Caco-2 (cell line): ENCODE data around the gene FUOM. TPM values are rescaled to one million over a fixed set of nuclear protein-coding genes. Genes with fewer than 3 reads are reported as not detected.
A peak's percentile ranks its signal among the peaks of the same experiment; 100 is the strongest.

Experiments
- BruUV-seq: library from RNA; stranded (reverse); fragments of 400-500 nt; replicated peaks from 2 replicates; lab custom pipeline; 2021; lab: Mats Ljungman, UMichigan
- CTCF ChIA-PET: fragments of 300-600 bp; sonication (Branson Sonifier 250); formaldehyde crosslinking; loops from one replicate; lab custom pipeline; 2022; ENCODE audit warnings: antibody characterized with exemption; lab: Charles Lee
- POLR2A ChIA-PET: fragments of 300-600 bp; sonication (Branson Sonifier 250); formaldehyde crosslinking; loops from one replicate; lab custom pipeline; 2022; ENCODE audit warnings: antibody characterized with exemption; lab: Charles Lee
- DNase-seq, 2 experiments: peaks; one replicate each; pipeline versions ENCODE4 v3.0.0 to v3.0.0-alpha.2; 2020 to 2022
- H3K27me3 ChIP-seq: replicated peaks from 2 replicates; pipeline ENCODE4 v1.6.0; 2011; ENCODE audit warnings: low read length; ENCODE audit not compliant: control insufficient read depth, insufficient read depth
- H3K36me3 ChIP-seq: 2 replicates; pipeline ENCODE4 v1.5.1; 2011; ENCODE audit warnings: low read length; ENCODE audit not compliant: control insufficient read depth, insufficient read depth
- H3K4me1 ChIP-seq: fragments of 250-450 bp; sonication (Bioruptor Pico); 2 replicates; pipeline ENCODE4 v1.5.1; 2020; ENCODE audit warnings: mild to moderate bottlenecking
- H3K4me3 ChIP-seq: 2 replicates; pipeline ENCODE4 v1.5.1; 2011; ENCODE audit warnings: low read depth, mild to moderate bottlenecking, control low read depth, low read length
- H3K9me3 ChIP-seq: fragments of 250-450 bp; sonication (Bioruptor Pico); 2 replicates; pipeline ENCODE4 v1.5.1; 2020; ENCODE audit warnings: mild to moderate bottlenecking, moderate library complexity
- H3K27ac Mint-ChIP-seq: one replicate; pipeline ENCODE4 v1.8.0; 2022; ENCODE audit warnings: mixed read lengths; ENCODE audit not compliant: unreplicated experiment
- H3K27me3 Mint-ChIP-seq: one replicate; pipeline ENCODE4 v1.8.0; 2022; ENCODE audit warnings: mixed read lengths; ENCODE audit not compliant: insufficient read depth, unreplicated experiment
- H3K36me3 Mint-ChIP-seq: one replicate; pipeline ENCODE4 v1.8.0; 2022; ENCODE audit warnings: mild to moderate bottlenecking, mixed read lengths; ENCODE audit not compliant: insufficient read depth, unreplicated experiment
- H3K4me1 Mint-ChIP-seq: one replicate; pipeline ENCODE4 v1.8.0; 2022; ENCODE audit warnings: low read depth, mixed read lengths; ENCODE audit not compliant: unreplicated experiment
- H3K4me3 Mint-ChIP-seq: one replicate; pipeline ENCODE4 v1.8.0; 2022; ENCODE audit warnings: mild to moderate bottlenecking, moderate library complexity, mixed read lengths; ENCODE audit not compliant: unreplicated experiment
- H3K9me3 Mint-ChIP-seq: one replicate; pipeline ENCODE4 v1.8.0; 2022; ENCODE audit warnings: mixed read lengths; ENCODE audit not compliant: unreplicated experiment
- intact Hi-C: fragments of 100-400 bp; cut with micrococcal nuclease; formaldehyde crosslinking; loops from one replicate; pipeline ENCODE4 v1.10.0; 2022; ENCODE audit not compliant: unreplicated experiment
- total RNA-seq: library from RNA; stranded (reverse); gene quantifications from 2 replicates; pipeline ENCODE4 v1.2.3, GENCODE V29; 2022
- TF ChIP-seq, protein P1 (sequence below), 2 experiments: fragments of 200-600 bp in 1 of 2; IDR thresholded peaks; 1 replicate in 1 of 2; 2 replicates in 1 of 2; pipeline versions ENCODE4 v1.5.1 to v1.8.0; 2011 to 2022; ENCODE audit warnings: antibody characterized with exemption in 1 of 2, control low read depth in 1 of 2, inconsistent platforms in 1 of 2, low read depth in 1 of 2, low read length in 1 of 2, mild to moderate bottlenecking in 1 of 2, moderate library complexity in 1 of 2; ENCODE audit not compliant: insufficient read depth in 1 of 2, severe bottlenecking in 1 of 2, unreplicated experiment in 1 of 2

The FUOM gene
- total RNA-seq, 1 experiment from 2014 or later, result 119 TPM

DNA sequence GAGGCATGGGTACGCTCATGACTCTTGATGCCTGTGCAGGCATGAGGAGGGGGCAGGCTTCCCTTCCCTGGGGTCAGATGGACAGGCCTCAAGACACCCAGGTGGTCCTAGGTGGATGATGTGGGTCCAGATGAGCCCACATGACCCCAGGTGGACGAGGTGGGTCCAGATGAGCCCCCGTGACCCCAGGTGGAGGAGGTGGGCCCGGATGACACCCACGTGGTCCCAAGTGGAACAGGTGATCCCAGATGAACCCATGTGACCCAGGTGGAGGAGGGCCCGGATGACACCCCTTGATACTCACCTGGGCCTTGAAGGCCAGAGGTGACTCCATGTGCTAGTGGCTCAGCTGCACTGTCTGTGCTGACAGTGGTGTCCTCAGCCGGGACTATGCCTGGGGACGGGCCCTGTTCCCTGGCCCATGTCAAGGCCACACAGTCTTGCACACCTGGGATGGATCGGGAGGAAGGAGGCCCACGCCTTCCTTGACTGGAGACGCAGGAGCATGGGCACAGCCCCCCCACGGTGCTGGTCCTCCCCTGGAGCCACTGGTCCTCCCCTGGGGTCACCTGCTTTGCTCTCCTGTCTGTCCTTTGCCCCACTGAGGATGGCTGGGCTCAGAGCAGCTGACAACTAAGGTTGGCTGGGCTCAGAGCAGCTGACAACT is 7.4 kb downstream of the FUOM start:
- TF ChIP-seq, protein P1, sequence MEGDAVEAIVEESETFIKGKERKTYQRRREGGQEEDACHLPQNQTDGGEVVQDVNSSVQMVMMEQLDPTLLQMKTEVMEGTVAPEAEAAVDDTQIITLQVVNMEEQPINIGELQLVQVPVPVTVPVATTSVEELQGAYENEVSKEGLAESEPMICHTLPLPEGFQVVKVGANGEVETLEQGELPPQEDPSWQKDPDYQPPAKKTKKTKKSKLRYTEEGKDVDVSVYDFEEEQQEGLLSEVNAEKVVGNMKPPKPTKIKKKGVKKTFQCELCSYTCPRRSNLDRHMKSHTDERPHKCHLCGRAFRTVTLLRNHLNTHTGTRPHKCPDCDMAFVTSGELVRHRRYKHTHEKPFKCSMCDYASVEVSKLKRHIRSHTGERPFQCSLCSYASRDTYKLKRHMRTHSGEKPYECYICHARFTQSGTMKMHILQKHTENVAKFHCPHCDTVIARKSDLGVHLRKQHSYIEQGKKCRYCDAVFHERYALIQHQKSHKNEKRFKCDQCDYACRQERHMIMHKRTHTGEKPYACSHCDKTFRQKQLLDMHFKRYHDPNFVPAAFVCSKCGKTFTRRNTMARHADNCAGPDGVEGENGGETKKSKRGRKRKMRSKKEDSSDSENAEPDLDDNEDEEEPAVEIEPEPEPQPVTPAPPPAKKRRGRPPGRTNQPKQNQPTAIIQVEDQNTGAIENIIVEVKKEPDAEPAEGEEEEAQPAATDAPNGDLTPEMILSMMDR (IDR thresholded peaks at IDR 0.05; ENCODE audit: insufficient read depth in 1 of 2, low read depth in 1 of 2, low read length in 1 of 2, severe bottlenecking in 1 of 2, unreplicated experiment in 1 of 2), result no peak
- BruUV-seq, result no TSS peak
- H3K4me1 ChIP-seq, result peaks cover 47% of the 10 kb centered on the region
- H3K9me3 ChIP-seq, result 0 out of 2 replicates have a peak, but pooled peaks cover 3% of the 10 kb centered on the region
- POLR2A ChIA-PET, result no interaction called here
- H3K27me3 ChIP-seq, result no peaks in the 10 kb centered on the region
- no peak for DNase-seq
- peaks cover 5% of the 10 kb centered on the region for H3K9me3 Mint-ChIP-seq
- H3K4me3 ChIP-seq, result no peak overlapping the region
- intact Hi-C loops, result loop anchor here (2.0 kb wide), 1 partner anchor 22 kb away; no protein-coding TSS in a partner anchor
- CTCF ChIA-PET, result no interaction called here
- H3K4me1 Mint-ChIP-seq, result peaks cover 13% of the 10 kb centered on the region
- peak overlapping the region; percentile 65 for H3K27ac Mint-ChIP-seq
- H3K36me3 Mint-ChIP-seq, result peaks cover 60% of the 10 kb centered on the region
- 0 out of 2 replicates have a peak, but pooled peaks cover 1% of the 10 kb centered on the region for H3K36me3 ChIP-seq
- peak overlapping the region; percentile 17 for H3K4me3 Mint-ChIP-seq
- H3K27me3 Mint-ChIP-seq, result no peaks in the 10 kb centered on the region

DNA sequence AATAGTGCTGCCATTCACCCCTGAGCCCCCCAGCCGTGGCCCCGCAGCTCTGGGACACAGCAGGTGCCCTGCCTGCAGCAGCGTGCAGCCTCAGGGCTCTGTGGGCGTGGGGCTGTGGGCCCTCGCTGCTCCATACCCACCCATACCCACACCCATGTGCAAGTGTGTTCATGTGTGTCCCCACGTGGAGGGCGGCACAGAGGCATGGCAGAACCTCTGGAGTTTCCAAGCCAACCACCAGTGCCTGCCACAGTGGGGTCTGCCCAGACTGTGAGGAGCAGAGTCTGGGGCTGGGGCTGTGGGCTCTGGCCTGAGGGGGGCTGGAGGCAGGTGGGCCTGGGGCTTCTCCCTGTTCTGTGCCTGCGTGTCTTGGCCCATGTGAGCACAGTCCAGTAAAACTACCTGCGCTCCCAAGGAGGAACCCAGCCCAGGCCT is 8.2 kb downstream of the FUOM start:
- TF ChIP-seq, protein P1 (IDR thresholded peaks at IDR 0.05; ENCODE audit: insufficient read depth in 1 of 2, low read depth in 1 of 2, low read length in 1 of 2, severe bottlenecking in 1 of 2, unreplicated experiment in 1 of 2), result no peak
- ChIA-PET POLR2A (no interaction called here), CTCF (no interaction called here)
- peaks cover 16% of the 10 kb centered on the region for H3K4me1 Mint-ChIP-seq
- Histone ChIP-seq H3K27me3 (no peaks in the 10 kb centered on the region), H3K9me3 (0 out of 2 replicates have a peak, but pooled peaks cover 3% of the 10 kb centered on the region), H3K4me1 (peaks cover 47% of the 10 kb centered on the region), H3K4me3 (no peak overlapping the region), H3K36me3 (no peaks in the 10 kb centered on the region)
- peaks cover 60% of the 10 kb centered on the region for H3K36me3 Mint-ChIP-seq
- peak overlapping the region; percentile 48 for H3K27ac Mint-ChIP-seq
- intact Hi-C loops, result loop anchor here (2.0 kb wide), 1 partner anchor 21 kb away; no protein-coding TSS in a partner anchor
- H3K4me3 Mint-ChIP-seq, result peak overlapping the region; percentile 38
- no peaks in the 10 kb centered on the region for H3K27me3 Mint-ChIP-seq
- no TSS peak for BruUV-seq
- no peak for DNase-seq
- H3K9me3 Mint-ChIP-seq, result peaks cover 9% of the 10 kb centered on the region

DNA sequence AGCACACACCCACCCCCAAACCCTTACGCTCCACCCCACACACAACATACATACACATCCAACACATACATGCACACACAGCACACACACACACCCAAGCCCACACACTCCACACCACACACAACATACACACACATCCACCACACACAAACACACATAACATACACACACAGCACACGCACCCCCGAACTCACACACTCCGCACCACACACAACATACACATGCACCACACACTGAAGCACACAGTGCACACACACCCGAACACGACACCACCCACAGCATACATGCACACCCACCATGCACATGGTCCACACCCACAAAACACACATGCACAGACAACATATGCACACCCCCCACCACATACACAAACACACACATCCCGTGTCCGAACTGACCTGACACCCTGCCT is 8.7 kb downstream of the FUOM start:
- Mint-ChIP-seq H3K4me1 (peaks cover 16% of the 10 kb centered on the region), H3K4me3 (peak overlapping the region; percentile 38), H3K36me3 (peaks cover 60% of the 10 kb centered on the region), H3K9me3 (peaks cover 9% of the 10 kb centered on the region), H3K27me3 (no peaks in the 10 kb centered on the region), H3K27ac (peak overlapping the region; percentile 48)
- TF ChIP-seq, protein P1 (IDR thresholded peaks at IDR 0.05; ENCODE audit: insufficient read depth in 1 of 2, low read depth in 1 of 2, low read length in 1 of 2, severe bottlenecking in 1 of 2, unreplicated experiment in 1 of 2), result no peak
- 0 out of 2 replicates have a peak, but pooled peaks cover 3% of the 10 kb centered on the region for H3K9me3 ChIP-seq
- no TSS peak for BruUV-seq
- CTCF ChIA-PET, result no interaction called here
- intact Hi-C loops, result no loop called here
- no peaks in the 10 kb centered on the region for H3K36me3 ChIP-seq
- no peaks in the 10 kb centered on the region for H3K27me3 ChIP-seq
- POLR2A ChIA-PET, result no interaction called here
- H3K4me3 ChIP-seq, result no peak overlapping the region
- H3K4me1 ChIP-seq, result peaks cover 47% of the 10 kb centered on the region
- no peak for DNase-seq
